Activated CD4-positive, alpha-beta T cell treated with anti-CD3 and anti-CD28 coated beads for 48 hours (primary cell): ENCODE results near the gene STXBP6.
"Not testable (repeated sequence)": the region's sequence is repeated elsewhere in the genome, so short reads cannot be mapped to it uniquely, and the experiment has no call there.

ENCODE experiments used
- DNase-seq: peaks from one replicate; pipeline ENCODE4 v3.0.0-alpha.2; 2020

STXBP6 gene

GRCh38 chr14:24850072-24850471 is 199.9 kb downstream of the STXBP6 start:
- DNase-seq = no peak

- no peak for DNase-seq
Observed at GRCh38 chr14:24849471-24849870, 200.5 kb downstream of the STXBP6 start.

GRCh38 chr14:24848102-24848790 is 201.7 kb downstream of the STXBP6 start:
- DNase-seq = no peak

DNA sequence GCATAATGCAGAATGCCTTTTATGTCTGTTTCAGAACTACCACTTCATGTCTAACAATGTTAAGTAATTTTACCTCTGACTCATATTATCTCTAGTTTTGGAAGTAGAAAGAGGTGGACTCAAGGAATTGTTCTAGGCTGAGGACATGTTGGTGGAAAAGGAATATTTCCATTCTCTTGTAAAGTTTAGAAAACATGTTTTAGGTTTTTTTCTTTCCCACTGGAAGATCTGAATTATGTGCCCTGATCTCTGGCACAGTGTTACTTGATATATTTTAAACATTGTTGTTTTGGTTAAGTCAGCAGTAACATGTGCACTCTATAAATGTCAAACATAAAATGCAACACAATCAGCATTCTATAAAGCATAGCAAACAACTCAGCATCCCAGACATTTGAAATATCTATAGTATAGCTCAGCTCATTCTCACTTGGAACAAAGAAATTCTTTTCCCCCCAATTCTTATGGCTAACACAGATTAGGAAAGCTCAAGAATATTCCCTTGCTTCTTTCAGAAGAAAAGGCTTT is 202.3 kb downstream of the STXBP6 start:
- DNase-seq = no peak

- no peak for DNase-seq
Observed at GRCh38 chr14:24846261-24846660, 203.7 kb downstream of the STXBP6 start.

DNA sequence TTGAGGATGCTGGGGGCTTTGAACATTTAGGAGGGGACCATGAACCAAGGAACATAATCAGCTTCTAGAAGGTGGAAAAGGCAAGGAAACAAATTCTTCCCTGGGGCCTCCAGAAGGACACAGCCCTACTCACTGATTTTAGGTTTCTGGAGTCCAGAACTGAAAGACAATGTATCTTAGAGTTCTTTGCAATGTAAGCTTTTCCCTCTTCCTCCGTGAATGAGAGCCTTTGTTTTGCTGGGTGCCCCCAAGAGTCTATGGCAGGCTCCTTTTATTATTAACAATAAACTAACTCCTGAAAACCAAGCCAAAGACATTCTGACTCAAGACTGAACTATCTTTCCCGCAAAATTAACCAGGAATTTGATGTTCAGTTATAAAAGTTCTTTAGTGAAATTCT is 204.1 kb downstream of the STXBP6 start:
- DNase-seq = no peak

DNA sequence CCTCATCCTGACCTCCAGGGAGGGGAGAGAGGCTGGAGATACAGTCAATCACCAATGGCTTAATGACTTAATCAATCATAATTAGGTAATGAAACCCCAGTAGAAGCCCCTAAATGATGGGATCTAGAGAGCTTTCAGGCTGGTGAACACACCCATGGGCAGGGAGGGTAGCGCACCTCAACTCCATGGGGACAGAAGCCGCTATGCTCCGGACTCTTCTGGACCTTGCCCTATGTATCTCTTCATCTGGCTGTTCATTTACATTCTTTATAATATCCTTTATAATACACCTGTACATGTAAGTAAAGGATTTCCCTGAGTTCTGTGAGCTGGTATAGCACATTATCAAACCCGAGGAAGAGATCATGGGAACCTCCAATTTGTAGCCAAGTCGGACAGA is 205.9 kb downstream of the STXBP6 start:
- DNase-seq = no peak

GRCh38 chr14:24843494-24843893 is 206.5 kb downstream of the STXBP6 start:
- DNase-seq = no peak

DNA sequence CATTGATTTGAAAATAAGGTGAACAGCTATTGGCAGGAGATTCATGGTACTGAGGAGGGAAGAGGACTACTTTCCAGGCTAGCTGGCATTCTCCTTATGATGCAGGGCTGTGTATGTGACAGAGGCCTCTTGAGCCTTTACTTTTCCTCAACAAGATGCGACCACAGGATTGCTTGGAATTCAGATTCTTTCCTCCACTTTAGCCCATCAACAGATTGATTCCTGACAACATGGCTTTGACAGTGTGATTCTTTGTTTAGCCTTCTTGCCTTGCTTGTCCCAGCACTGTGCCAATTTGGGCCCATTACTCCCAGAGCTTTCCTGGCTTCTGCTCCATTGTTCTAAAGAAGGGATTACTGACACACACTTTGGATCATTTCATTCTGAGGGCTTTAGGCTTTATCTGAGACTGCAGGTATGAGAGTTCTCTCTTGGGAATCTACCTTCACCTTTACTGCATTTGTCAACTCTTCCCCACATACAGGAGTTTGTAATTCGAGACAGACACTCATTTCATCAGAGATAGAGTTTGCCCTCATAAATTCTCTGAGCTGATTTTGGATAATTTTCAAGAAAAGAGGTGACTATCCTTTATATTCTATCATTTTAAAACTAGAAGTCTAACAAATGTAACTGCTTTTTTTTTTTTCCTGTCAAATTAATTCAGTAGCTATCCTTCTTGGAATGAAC is 209.6 kb downstream of the STXBP6 start:
- no peak for DNase-seq

GRCh38 chr14:24839617-24840203 is 210.2 kb downstream of the STXBP6 start:
- DNase-seq = no peak

GRCh38 chr14:24838945-24839616 is 210.9 kb downstream of the STXBP6 start:
- DNase-seq = no peak

DNA sequence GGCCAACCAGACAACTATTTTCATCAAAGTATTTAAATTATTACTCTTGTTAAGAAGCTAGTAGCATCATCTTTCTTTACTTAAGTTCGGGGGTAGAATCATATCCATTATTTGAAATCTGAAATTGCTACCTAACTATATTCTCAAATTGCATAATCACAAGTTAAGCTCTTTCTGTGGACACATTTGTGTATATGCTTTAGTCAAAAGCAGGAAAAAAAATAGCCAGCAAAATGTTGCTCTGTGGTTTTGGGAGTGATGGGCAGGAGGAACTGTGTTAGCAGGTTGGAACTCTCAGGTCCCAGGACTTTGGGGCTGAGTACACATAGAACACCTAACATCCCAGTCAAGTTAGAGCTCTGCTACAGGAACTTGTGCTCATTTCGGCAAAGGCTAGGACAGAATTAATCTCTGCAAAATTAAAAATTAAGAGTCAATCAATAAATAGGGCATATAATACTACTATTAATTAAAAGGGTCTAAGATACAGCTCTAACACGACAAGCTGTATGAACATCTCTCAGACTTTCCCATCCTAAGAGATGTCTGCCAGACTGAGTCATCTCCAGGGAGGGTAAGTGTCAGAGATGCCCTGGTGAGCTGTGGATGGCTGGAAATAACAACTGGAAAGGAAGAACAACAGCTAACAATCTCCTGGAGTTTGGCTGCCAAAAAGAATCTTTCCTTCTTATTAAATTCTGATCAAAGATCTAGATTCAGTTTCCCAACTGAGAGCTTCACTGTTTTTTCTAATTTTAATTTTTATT is 212.5 kb downstream of the STXBP6 start:
- no peak for DNase-seq

DNA sequence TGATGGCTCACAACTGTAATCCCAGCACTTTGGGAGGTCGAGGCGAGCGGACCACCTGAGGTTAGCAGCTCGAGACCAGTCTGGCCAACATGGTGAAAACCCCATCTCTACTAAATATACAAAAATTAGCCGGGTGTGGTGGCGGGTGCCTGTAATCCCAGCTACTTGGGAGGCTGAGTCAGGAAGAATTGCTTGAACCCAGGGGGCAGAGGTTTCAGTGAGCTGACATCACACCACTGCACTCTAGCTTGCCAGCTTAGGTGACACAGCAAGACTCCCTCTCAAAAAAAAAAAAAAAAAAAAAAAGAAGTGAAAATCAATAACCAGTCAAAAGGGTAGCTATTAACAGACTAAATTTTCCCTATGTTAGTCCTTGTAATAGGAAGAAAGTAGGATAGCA is 213.6 kb downstream of the STXBP6 start:
- not testable (repeated sequence) for DNase-seq

GRCh38 chr14:24834956-24835355 is 215.0 kb downstream of the STXBP6 start:
- no peak for DNase-seq

- no peak for DNase-seq
Observed at GRCh38 chr14:24833385-24833784, 216.6 kb downstream of the STXBP6 start.

DNA sequence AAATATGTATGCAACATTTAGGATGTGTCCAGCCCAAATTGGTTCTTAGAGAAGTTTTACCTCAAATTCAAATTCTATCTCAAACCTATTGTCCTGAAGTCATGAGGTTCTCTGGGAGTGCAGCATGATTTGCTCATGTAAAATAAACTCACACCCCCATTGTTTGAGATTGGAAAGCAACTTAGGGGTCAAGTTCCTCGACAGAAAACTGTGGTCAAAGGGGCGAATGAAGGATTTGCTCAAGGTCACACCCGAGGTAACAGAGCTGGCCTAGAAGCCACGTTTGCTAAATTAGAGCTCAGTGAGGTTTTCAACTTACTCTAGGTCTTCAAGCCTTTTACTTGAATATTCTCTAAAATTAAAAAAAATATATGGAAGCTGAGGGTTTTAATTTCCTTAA is 218.3 kb downstream of the STXBP6 start:
- no peak for DNase-seq

- DNase-seq = no peak
Observed at GRCh38 chr14:24829862-24830261, 220.1 kb downstream of the STXBP6 start.

- DNase-seq = no peak
Observed at GRCh38 chr14:24828486-24828885, 221.5 kb downstream of the STXBP6 start.

DNA sequence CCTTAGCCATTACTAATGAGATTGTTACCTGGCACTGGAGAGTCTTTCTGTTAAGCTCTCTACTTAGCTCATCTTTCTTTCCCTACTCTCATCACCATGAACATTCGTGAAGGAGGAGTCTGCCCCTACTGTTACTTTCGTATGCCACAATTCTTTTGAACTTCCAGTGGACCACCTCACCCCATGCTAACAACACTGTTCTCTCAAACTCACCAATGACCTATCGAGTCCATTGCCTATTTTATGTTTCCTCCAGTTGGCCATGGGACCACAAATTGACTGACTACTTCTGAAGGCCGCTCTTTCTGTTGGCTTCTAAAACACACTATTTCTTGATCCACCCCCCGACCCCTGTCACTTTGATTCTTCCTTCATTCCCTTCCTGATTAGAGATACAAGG is 223.6 kb downstream of the STXBP6 start:
- DNase-seq = no peak

DNA sequence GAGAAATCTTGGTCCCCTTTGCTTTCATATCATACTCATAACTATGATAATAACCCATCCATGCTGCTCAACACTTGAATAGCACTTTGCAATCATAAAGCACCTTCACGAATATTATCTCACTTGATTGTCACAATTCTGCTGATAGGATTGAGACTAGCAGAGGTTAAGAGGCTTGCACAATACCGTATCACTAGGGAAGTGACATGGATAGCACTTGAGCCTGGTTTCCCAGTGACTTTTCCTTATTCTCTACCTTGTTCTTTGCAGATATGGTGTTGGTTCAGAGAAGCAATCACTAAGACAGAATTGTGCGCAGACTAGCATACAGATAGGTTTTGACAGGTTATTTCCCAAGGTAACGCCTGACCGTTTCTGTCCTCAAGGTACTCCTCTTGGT is 229.3 kb downstream of the STXBP6 start:
- no peak for DNase-seq

DNA sequence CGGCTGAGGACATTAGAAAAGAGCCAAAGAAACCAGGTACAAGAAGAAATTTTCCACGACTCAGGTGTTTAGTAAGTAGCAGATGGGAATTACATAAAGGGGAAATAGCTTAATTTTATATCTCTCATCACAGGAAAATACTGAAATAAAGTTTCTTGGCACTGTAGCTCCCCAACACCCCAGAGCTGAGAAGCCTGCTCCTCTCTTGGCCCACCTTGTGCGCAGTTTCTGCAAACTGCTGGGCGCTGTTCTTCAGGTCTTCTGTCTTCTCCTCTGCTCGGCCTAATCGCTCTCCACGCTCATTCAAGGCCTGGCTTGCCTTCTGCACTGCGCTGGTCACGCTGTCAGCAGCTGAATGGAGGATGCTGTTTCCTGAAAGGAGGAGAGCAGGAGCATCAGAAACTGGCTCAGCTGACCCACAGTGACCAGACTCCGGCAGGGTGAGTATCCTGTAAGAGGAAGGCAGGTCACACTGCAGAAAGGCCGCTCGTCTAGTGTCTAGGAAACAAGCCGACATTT is 231.1 kb downstream of the STXBP6 start:
- DNase-seq = no peak

DNA sequence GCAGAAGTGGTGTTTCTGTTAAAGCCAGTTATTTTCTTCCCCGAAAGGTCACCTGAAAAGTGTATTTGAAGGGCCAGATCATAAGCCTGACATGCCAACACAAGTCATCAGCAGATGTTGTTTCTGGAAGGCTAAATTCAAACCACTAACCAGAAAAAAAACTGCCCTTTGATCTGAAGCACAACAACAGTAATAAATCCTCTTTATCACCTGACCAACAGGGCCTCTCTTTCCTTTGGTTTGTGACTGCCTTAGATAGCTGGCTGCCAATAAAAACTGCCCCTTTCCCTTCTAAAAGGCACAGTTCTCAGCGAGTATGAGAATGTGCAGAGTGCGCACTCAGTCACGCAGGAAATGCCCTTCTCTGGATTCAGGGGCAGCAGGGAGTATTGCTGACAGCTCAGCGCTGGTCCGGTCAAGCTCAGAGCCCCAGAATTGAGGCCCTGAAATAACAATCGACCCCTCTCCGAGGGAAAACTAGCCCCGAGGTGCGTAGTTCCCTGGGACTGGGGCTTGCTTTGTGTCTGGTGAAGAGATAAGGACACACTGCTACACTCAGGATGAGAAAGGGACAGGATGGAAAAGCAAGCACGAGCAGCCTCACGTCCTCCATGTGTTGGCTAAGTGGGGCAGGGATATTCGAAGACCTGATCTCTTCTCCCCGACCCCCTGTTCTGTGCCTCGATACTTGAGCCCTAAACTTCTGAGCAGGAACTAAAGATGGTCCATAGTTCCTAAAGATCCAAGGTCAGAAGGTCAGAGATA is 231.7 kb downstream of the STXBP6 start:
- DNase-seq = no peak
